ENCODE data around the gene PNCK. TPM values are rescaled to one million over a fixed set of nuclear protein-coding genes. Genes with fewer than 3 reads are reported as not detected.
A peak's percentile ranks its signal among the peaks of the same experiment; 100 is the strongest.

The PNCK gene
- total and polyA plus RNA-seq, 2 experiments from 2014 or later, result 3.5 to 11.9 TPM

GRCh38 chrX:153642655-153643430, 30.8 kb downstream of the PNCK start:
- Histone ChIP-seq H3K4me1 (ENCODE audit: insufficient read depth) (no peaks in the 10 kb centered on the region; the same call in 1 of the 2 replicates), H3K27me3 (ENCODE audit: insufficient read depth) (peaks cover 72% of the 10 kb centered on the region), H3K36me3 (ENCODE audit: insufficient read depth) (no peaks in the 10 kb centered on the region), H3K27ac (ENCODE audit: low read depth) (no peak overlapping the region), H3K4me3 (peak overlapping the region; percentile 48), H3K9me2 (ENCODE audit: insufficient read depth) (no peaks in the 10 kb centered on the region), H3K79me2 (replicated peaks; ENCODE audit: insufficient read depth) (no peaks in the 10 kb centered on the region), H3F3A (replicated peaks; ENCODE audit: low read depth) (no peaks in the 10 kb centered on the region), H3K4me2 (0 out of 2 replicates have a peak overlapping the region, but pooled peaks have one; percentile 75), H4K20me1 (replicated peaks; ENCODE audit: insufficient read depth) (no peaks in the 10 kb centered on the region), H2AFZ (no peak overlapping the region; the same call in 1 of the 2 replicates)
- no peak for ATAC-seq
- peaks cover 8% of the 10 kb centered on the region; the same call in 2 of the 3 replicates for H3K4me1 Mint-ChIP-seq
- peak overlapping the region; percentile 62 for H3K4me3 Mint-ChIP-seq
- H3K36me3 Mint-ChIP-seq (ENCODE audit: low read depth), result no peaks in the 10 kb centered on the region
- H3K27me3 Mint-ChIP-seq (ENCODE audit: insufficient read depth, low read depth, poor library complexity), result peaks cover 57% of the 10 kb centered on the region
- H3K9me3 Mint-ChIP-seq, result no peaks in the 10 kb centered on the region; the same call in 2 of the 3 replicates
- no peak overlapping the region for H3K27ac Mint-ChIP-seq
- peak; percentile 18 for DNase-seq (ENCODE audit: low spot score)
- TF ChIP-seq ZNF331 (CRISPR knock-in tag; IDR thresholded peaks at IDR 0.05; ENCODE audit: low read depth) (no peak), ZNF462 (CRISPR knock-in tag; IDR thresholded peaks at IDR 0.05) (no peak), POLR2AphosphoS5 (IDR thresholded peaks at IDR 0.05; ENCODE audit: low read depth) (no peak), CTCF (conservative IDR thresholded peaks at IDR 0.05; ENCODE audit: low read depth in 2 of 2) (no peak), REST (IDR thresholded peaks at IDR 0.05; ENCODE audit: unreplicated experiment) (no peak)

Measured in GM23338 (cell line).